ENCODE measurements around the gene GBF1.

GRCh38 chr10:102326031-102326430, 80.7 kb downstream of the GBF1 start:
- TF ChIP-seq CTCF (IDR thresholded peaks at IDR 0.05) (no peak), POLR2A (IDR thresholded peaks at IDR 0.05) (no peak)
